ENCODE measurements around the gene TMOD3.
"Not testable (repeated sequence)": the region's sequence is repeated elsewhere in the genome, so short reads cannot be mapped to it uniquely, and the experiment has no call there.

Gene TMOD3

DNA sequence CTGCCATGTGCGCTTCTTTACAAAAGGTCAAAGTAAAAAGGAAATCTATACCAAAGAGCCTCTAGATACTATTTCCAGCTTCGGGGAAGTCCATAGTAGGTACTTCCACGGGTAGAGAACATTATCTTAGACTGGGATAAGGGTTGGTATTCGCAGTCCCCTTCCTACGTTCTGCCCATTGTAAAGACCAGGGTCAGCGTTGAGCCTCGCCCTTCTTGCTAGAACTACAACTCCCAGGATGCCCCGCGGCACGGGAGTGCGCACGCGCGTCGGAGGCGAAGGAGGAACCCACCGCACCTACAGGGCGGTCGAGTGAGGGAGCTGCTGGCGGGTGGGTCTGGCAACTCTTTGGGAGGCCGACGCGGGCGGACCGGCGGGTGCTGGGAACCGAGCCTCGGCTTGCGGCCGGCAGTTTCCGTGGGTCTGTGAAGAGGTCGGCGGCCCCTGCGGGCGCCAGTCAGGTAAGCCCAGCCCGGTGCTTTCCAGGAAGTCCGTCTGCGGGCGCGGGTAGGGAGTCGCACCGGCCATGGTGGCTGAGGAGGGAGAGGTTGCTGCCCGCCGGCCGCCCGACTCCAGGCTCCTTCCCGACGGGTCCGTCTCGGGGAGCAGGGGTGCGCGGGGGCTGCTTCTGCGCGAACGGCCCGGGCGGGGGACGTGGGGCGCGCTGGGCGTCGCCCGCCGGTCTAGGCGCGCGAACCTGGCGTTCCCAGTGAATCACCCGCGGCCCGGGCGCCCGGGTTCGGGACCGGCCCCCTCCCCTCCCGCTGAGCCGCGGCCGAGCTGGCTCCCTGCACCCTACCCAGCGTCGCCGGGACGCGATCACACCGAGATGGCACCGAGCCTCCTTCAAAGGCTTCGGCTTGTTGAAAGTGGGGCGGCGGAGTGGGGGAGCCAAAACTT is at the start of gene TMOD3:
Gene TMOD3, plus strand, starts transcription at position 278 of the 900 bp plus-strand sequence. CDS start 33,232 bp downstream, outside the sequence.
- Mint-ChIP-seq H3K4me3 (peak within 1 kb of the TSS; percentile 96), H3K36me3 (no peaks in the 10 kb centered on the region), H3K9me3 (no peaks in the 10 kb centered on the region), H3K27ac (peak within 1 kb of the TSS; percentile 88), H3K4me1 (peaks cover 41% of the 10 kb centered on the region), H3K27me3 (no peaks in the 10 kb centered on the region)
- peak; percentile 97 for ATAC-seq

DNA sequence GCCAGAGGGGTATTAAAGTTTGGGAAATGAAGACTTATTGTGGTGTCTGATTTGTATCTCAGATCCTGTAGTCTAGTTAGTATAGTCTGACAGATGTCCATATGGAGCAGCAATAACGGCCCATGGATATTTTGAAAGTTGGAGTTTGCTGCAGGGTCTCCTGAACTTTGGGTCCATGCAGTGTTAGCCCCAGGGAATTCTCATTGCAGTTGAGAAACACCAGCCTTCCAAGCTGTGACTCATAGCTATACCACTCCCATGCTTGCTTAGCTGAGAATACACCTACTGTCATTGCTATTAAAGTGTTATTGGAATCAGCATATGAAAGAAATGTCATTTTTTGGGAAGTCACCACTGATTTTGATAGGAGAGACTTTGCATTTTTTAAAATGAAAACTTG is 48.8 kb upstream of the TMOD3 start:
- Mint-ChIP-seq H3K27ac (no peak overlapping the region), H3K27me3 (no peaks in the 10 kb centered on the region), H3K4me1 (peaks cover 7% of the 10 kb centered on the region), H3K4me3 (no peak overlapping the region), H3K36me3 (peaks cover 41% of the 10 kb centered on the region), H3K9me3 (no peaks in the 10 kb centered on the region)
- ATAC-seq: no peak

DNA sequence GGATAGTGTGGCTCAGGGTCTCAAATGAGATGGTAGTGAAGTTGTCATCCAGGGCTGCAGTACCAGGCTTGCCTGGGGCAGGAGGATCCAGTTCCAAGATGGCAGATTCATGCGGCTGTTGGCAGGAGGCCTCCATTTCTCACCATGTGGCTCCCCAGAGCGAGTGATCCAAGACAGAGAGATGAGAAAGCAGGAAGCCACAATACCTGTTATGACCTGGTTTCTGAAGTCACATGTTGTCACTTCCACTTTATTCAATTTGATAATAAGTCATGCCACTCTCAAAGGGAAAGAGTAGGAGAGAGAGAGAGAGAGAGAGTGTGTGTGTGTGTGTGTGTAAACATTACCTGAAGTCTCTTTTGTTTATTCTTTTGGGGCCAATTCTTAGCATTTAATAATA is 47.9 kb upstream of the TMOD3 start:
- H3K27ac Mint-ChIP-seq: no peak overlapping the region

GRCh38 chr15:51782357-51782896 is 47.0 kb upstream of the TMOD3 start:
- ATAC-seq: no peak
- Mint-ChIP-seq H3K27me3 (no peaks in the 10 kb centered on the region), H3K36me3 (peaks cover 50% of the 10 kb centered on the region)

More for the DNA sequence above, 47.9 kb upstream of the TMOD3 start:
- peaks cover 45% of the 10 kb centered on the region for H3K36me3 Mint-ChIP-seq
- H3K9me3 Mint-ChIP-seq: no peaks in the 10 kb centered on the region
- H3K4me3 Mint-ChIP-seq: no peak overlapping the region
- ATAC-seq: no peak
- H3K27me3 Mint-ChIP-seq: no peaks in the 10 kb centered on the region
- peaks cover under 1% of the 10 kb centered on the region for H3K4me1 Mint-ChIP-seq

GRCh38 chr15:51783967-51784366 is 45.5 kb upstream of the TMOD3 start:
- H3K36me3 Mint-ChIP-seq: peaks cover 60% of the 10 kb centered on the region

More at GRCh38 chr15:51782357-51782896, 47.0 kb upstream of the TMOD3 start:
- H3K9me3 Mint-ChIP-seq: no peaks in the 10 kb centered on the region
- no peak overlapping the region for H3K27ac Mint-ChIP-seq
- H3K4me1 Mint-ChIP-seq: no peaks in the 10 kb centered on the region
- H3K4me3 Mint-ChIP-seq: no peak overlapping the region

GRCh38 chr15:51787130-51787529 is 42.3 kb upstream of the TMOD3 start:
- not testable (repeated sequence) for ATAC-seq, H3K27me3 Mint-ChIP-seq, H3K9me3 Mint-ChIP-seq, H3K4me3 Mint-ChIP-seq, H3K27ac Mint-ChIP-seq, H3K4me1 Mint-ChIP-seq
- peaks cover 40% of the 10 kb centered on the region for H3K36me3 Mint-ChIP-seq

More at GRCh38 chr15:51783967-51784366, 45.5 kb upstream of the TMOD3 start:
- Mint-ChIP-seq H3K27me3 (no peaks in the 10 kb centered on the region), H3K4me1 (no peaks in the 10 kb centered on the region), H3K9me3 (no peaks in the 10 kb centered on the region), H3K4me3 (no peak overlapping the region), H3K27ac (no peak overlapping the region)
- no peak for ATAC-seq

- not testable (repeated sequence) for H3K27ac Mint-ChIP-seq
- H3K36me3 Mint-ChIP-seq: peaks cover 22% of the 10 kb centered on the region
Observed at GRCh38 chr15:51792474-51792873, 37.0 kb upstream of the TMOD3 start.

GRCh38 chr15:51793521-51794305 is 35.7 kb upstream of the TMOD3 start:
- Mint-ChIP-seq H3K27me3 (no peaks in the 10 kb centered on the region), H3K9me3 (peaks cover 4% of the 10 kb centered on the region), H3K27ac (no peak overlapping the region), H3K36me3 (peaks cover 22% of the 10 kb centered on the region), H3K4me3 (no peak overlapping the region), H3K4me1 (no peaks in the 10 kb centered on the region)
- ATAC-seq: no peak

More at GRCh38 chr15:51792474-51792873, 37.0 kb upstream of the TMOD3 start:
- H3K9me3 Mint-ChIP-seq, H3K27me3 Mint-ChIP-seq, H3K4me3 Mint-ChIP-seq, H3K4me1 Mint-ChIP-seq, ATAC-seq: not testable (repeated sequence)

- Mint-ChIP-seq H3K27ac (no peak overlapping the region), H3K4me3 (no peak overlapping the region), H3K4me1 (peaks cover 14% of the 10 kb centered on the region), H3K27me3 (no peaks in the 10 kb centered on the region), H3K36me3 (peaks cover 44% of the 10 kb centered on the region), H3K9me3 (no peaks in the 10 kb centered on the region)
- no peak for ATAC-seq
Observed at GRCh38 chr15:51796847-51797401, 32.5 kb upstream of the TMOD3 start.

GRCh38 chr15:51798281-51798680 is 31.2 kb upstream of the TMOD3 start:
- peaks cover 44% of the 10 kb centered on the region for H3K36me3 Mint-ChIP-seq
- H3K9me3 Mint-ChIP-seq: no peaks in the 10 kb centered on the region
- ATAC-seq: no peak
- H3K4me3 Mint-ChIP-seq: no peak overlapping the region
- peaks cover 14% of the 10 kb centered on the region for H3K4me1 Mint-ChIP-seq
- H3K27ac Mint-ChIP-seq: no peak overlapping the region
- no peaks in the 10 kb centered on the region for H3K27me3 Mint-ChIP-seq

DNA sequence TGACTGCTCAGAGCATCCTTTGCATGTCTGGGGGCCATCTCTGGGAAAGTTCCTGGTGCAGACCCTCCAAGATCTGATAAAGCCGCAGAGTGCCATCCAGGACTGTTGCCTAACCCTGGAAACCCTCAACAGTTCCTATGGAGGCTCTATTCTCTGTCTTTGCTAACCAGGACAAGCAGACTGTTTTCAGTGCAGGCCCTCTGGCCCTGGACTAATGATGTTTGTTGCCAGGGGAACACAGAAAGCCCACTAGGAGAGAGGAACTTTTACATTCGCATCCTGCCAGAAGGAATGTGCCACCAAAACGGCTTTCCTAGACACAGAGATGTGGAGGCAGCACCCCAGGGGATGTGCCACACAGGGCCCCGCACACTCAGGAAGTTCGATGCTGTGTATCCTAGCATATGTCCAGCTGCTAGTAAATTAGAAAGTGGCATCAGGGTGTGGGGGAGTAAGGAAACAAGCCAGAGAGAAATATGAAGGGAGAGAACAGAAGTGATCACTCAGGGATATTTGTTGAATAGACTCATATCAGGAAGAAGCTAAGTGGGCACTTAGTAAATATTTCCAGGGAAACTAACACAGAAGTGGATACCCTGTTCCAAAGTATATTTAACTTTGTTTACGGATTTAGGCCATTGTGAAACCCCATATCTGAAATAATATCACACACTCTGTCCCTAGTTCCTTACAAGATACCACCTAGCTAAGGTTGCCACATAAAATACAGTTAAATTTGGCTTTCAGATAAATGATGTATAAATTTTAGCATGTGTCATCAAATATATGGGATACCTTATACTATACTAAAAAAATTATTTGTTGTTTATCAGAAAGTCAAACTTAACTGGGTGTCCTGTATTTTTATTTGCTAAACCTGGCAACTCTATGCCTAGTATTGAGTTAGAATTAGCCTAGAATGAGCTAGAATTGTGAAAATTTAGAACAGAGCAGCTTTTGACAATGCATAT is 29.9 kb upstream of the TMOD3 start:
- Mint-ChIP-seq H3K27ac (no peak overlapping the region), H3K36me3 (peaks cover 50% of the 10 kb centered on the region), H3K4me3 (no peak overlapping the region), H3K4me1 (peaks cover 14% of the 10 kb centered on the region), H3K27me3 (no peaks in the 10 kb centered on the region), H3K9me3 (no peaks in the 10 kb centered on the region)
- no peak for ATAC-seq

GRCh38 chr15:51801391-51801835 is 28.0 kb upstream of the TMOD3 start:
- Mint-ChIP-seq H3K27me3 (no peaks in the 10 kb centered on the region), H3K4me1 (peaks cover 14% of the 10 kb centered on the region), H3K27ac (no peak overlapping the region), H3K4me3 (no peak overlapping the region), H3K36me3 (peaks cover 48% of the 10 kb centered on the region), H3K9me3 (no peaks in the 10 kb centered on the region)
- ATAC-seq: no peak

DNA sequence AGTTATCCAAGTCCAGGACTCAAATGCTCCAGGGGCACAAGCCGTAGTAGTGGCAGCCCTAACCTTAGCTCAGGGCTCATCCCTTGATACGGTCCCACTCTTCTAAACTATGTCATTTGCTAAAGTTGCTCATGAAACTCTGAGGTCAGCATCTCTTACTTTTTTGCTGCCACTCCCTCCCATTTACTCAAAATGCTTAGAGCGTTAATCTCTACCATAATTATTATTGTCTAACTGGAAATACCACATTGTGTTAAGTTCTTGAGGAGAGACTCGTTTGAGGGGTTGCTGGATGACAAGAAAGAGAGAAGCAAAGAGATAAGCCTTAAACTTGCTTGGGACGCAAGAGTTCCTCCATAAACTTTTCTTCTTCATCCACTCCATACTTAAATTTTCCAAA is 26.9 kb upstream of the TMOD3 start:
- Mint-ChIP-seq H3K4me1 (peaks cover 14% of the 10 kb centered on the region), H3K36me3 (peaks cover 60% of the 10 kb centered on the region), H3K27me3 (no peaks in the 10 kb centered on the region), H3K4me3 (no peak overlapping the region), H3K27ac (no peak overlapping the region), H3K9me3 (no peaks in the 10 kb centered on the region)
- no peak for ATAC-seq

DNA sequence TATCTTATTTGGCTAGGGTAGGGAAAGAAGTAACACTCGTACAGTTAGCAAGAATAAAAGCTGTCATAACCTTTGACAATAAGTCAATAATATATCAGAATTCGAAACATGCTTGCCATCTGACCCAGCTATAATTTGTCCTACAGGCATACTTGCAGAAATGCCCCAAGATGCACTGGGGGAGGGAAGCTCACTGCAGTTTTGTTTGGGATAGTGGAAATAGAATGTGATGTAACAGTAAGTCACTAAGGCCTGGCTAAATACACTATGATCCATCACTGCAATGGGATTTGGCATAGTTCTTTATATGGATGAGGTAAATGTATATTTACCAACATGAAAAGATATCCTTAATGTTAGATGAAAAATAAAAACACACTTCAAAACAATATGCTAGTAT is 25.5 kb upstream of the TMOD3 start:
- H3K36me3 Mint-ChIP-seq: peaks cover 50% of the 10 kb centered on the region
- H3K27me3 Mint-ChIP-seq: no peaks in the 10 kb centered on the region
- ATAC-seq: no peak
- peaks cover 14% of the 10 kb centered on the region for H3K4me1 Mint-ChIP-seq
- H3K9me3 Mint-ChIP-seq: no peaks in the 10 kb centered on the region
- no peak overlapping the region for H3K27ac Mint-ChIP-seq
- no peak overlapping the region for H3K4me3 Mint-ChIP-seq
